HepG2 (cell line): ENCODE measurements around the gene ARHGAP30. TPM values are rescaled to one million over a fixed set of nuclear protein-coding genes. Genes with fewer than 3 reads are reported as not detected.

ENCODE experiments used
- BCL3 ChIP-seq: sonication (generic); formaldehyde crosslinking; IDR thresholded peaks from 2 replicates; pipeline ENCODE4 v1.5.1; 2020; ENCODE audit warnings: mild to moderate bottlenecking, missing genetic modification reagents, moderate library complexity
- EZH2 ChIP-seq: conservative IDR thresholded peaks from 2 replicates; pipeline ENCODE4 v1.6.1; 2012; ENCODE audit warnings: mild to moderate bottlenecking, low read depth, low read length, moderate library complexity
- FOXO1 ChIP-seq: sonication (generic); formaldehyde crosslinking; IDR thresholded peaks from 2 replicates; pipeline ENCODE4 v1.4.0; 2020; ENCODE audit warnings: missing genetic modification reagents
- MED1 ChIP-seq: sonication (generic); formaldehyde crosslinking; IDR thresholded peaks from 2 replicates; pipeline ENCODE4 v1.4.0; 2020; ENCODE audit warnings: missing genetic modification reagents
- MLX ChIP-seq: IDR thresholded peaks from 2 replicates; pipeline ENCODE4 v1.6.1; 2016
- NONO ChIP-seq, 2 experiments: fragments of 450-650 bp in 1 of 2; sonication (generic) in 1 of 2; formaldehyde crosslinking in 1 of 2; IDR thresholded peaks in 1 of 2; conservative IDR thresholded peaks in 1 of 2; 2 replicates each; pipeline versions ENCODE4 v1.6.1 to v1.8.0; 2017 to 2022; ENCODE audit warnings: mild to moderate bottlenecking in 1 of 2, missing genetic modification reagents in 1 of 2, moderate library complexity in 1 of 2
- NR2C2 ChIP-seq: sonication (generic); formaldehyde crosslinking; IDR thresholded peaks from 2 replicates; pipeline ENCODE4 v1.4.0; 2020; ENCODE audit warnings: missing genetic modification reagents, mild to moderate bottlenecking, moderate library complexity, borderline replicate concordance
- PBX2 ChIP-seq: IDR thresholded peaks from 2 replicates; pipeline ENCODE4 v1.6.1; 2016; ENCODE audit warnings: control low read depth
- REL ChIP-seq: sonication (generic); formaldehyde crosslinking; conservative IDR thresholded peaks from 2 replicates; pipeline ENCODE4 v1.8.0; 2022; ENCODE audit warnings: mild to moderate bottlenecking, missing genetic modification reagents, moderate library complexity
- REXO4 ChIP-seq: sonication (generic); formaldehyde crosslinking; IDR thresholded peaks from 2 replicates; pipeline ENCODE4 v1.8.0; 2022; ENCODE audit warnings: missing genetic modification reagents, mild to moderate bottlenecking, borderline replicate concordance
- RFXANK ChIP-seq: IDR thresholded peaks from 2 replicates; pipeline ENCODE4 v1.6.1; 2016
- TBX3 ChIP-seq: fragments of 450-650 bp; IDR thresholded peaks from 2 replicates; pipeline ENCODE4 v1.6.1; 2017; ENCODE audit warnings: antibody characterized with exemption, mild to moderate bottlenecking, inconsistent platforms, borderline replicate concordance
- TOPORS ChIP-seq: sonication (generic); formaldehyde crosslinking; IDR thresholded peaks from 2 replicates; pipeline ENCODE4 v1.8.0; 2023; ENCODE audit warnings: mild to moderate bottlenecking, missing genetic modification reagents
- ZNF235 ChIP-seq: sonication (generic); formaldehyde crosslinking; IDR thresholded peaks from 2 replicates; pipeline ENCODE4 v1.8.1; 2023; ENCODE audit warnings: mild to moderate bottlenecking, missing genetic modification reagents, borderline replicate concordance
- ZNF546 ChIP-seq: sonication (generic); formaldehyde crosslinking; conservative IDR thresholded peaks from 2 replicates; pipeline ENCODE4 v1.8.1; 2023; ENCODE audit warnings: mild to moderate bottlenecking, missing genetic modification reagents
- ZNF775 ChIP-seq: sonication (generic); formaldehyde crosslinking; IDR thresholded peaks from 2 replicates; pipeline ENCODE4 v1.4.0; 2020; ENCODE audit warnings: missing genetic modification reagents, mild to moderate bottlenecking, moderate library complexity, borderline replicate concordance
- ZNF780A ChIP-seq: sonication (generic); formaldehyde crosslinking; IDR thresholded peaks from 2 replicates; pipeline ENCODE4 v1.8.0; 2022; ENCODE audit warnings: mild to moderate bottlenecking, missing genetic modification reagents, moderate library complexity
- ZNF839 ChIP-seq: sonication (generic); formaldehyde crosslinking; IDR thresholded peaks from 2 replicates; pipeline ENCODE4 v1.4.0; 2020; ENCODE audit warnings: missing genetic modification reagents, mild to moderate bottlenecking, borderline replicate concordance
- ZSCAN21 ChIP-seq: sonication (generic); formaldehyde crosslinking; IDR thresholded peaks from 2 replicates; pipeline ENCODE4 v1.8.0; 2022; ENCODE audit warnings: mild to moderate bottlenecking, missing genetic modification reagents, moderate library complexity, borderline replicate concordance
- ZSCAN30 ChIP-seq: sonication (generic); formaldehyde crosslinking; IDR thresholded peaks from 2 replicates; pipeline ENCODE4 v1.5.0; 2020; ENCODE audit warnings: mild to moderate bottlenecking, missing genetic modification reagents
- polyA plus RNA-seq, 8 experiments: library from polyadenylated mRNA; depleted of rRNA in 3 of 8; stranded (reverse) in 7 of 8; unstranded in 1 of 8; fragments of >200 nt; fragmentation: Illumina TruSeq in 4 of 8; extraction: Trizol in 4 of 8; gene quantifications; 2 replicates each; pipeline versions ENCODE4 v1.2.1 to v1.2.3, GENCODE V29; 2011 to 2016; ENCODE audit warnings: low read depth in 4 of 8, missing spikeins in 1 of 8, mixed read lengths in 1 of 8; ENCODE audit not compliant: insufficient read depth in 1 of 8
- total RNA-seq, 5 experiments: library from RNA; depleted of rRNA; stranded (reverse); fragments of >200 nt; fragmentation: Illumina TruSeq; extraction: Trizol; gene quantifications; 2 replicates each; pipeline ENCODE4 v1.2.3, GENCODE V29; 2016; ENCODE audit warnings: low read depth in 1 of 5
- TF ChIP-seq, protein P1 (sequence below): sonication (generic); formaldehyde crosslinking; IDR thresholded peaks from 2 replicates; pipeline ENCODE4 v1.5.1; 2020; ENCODE audit warnings: missing genetic modification reagents, mild to moderate bottlenecking, borderline replicate concordance
- TF ChIP-seq, protein P2 (sequence below): fragments of 450-650 bp; IDR thresholded peaks from 2 replicates; pipeline ENCODE4 v1.6.1; 2017; ENCODE audit warnings: mild to moderate bottlenecking

Gene ARHGAP30
- total and polyA plus RNA-seq, 2 of the 13 experiments (the other 11 are each of a cell fraction or from before 2014, with no cell fraction given), result 0.13 to 0.20 TPM

DNA sequence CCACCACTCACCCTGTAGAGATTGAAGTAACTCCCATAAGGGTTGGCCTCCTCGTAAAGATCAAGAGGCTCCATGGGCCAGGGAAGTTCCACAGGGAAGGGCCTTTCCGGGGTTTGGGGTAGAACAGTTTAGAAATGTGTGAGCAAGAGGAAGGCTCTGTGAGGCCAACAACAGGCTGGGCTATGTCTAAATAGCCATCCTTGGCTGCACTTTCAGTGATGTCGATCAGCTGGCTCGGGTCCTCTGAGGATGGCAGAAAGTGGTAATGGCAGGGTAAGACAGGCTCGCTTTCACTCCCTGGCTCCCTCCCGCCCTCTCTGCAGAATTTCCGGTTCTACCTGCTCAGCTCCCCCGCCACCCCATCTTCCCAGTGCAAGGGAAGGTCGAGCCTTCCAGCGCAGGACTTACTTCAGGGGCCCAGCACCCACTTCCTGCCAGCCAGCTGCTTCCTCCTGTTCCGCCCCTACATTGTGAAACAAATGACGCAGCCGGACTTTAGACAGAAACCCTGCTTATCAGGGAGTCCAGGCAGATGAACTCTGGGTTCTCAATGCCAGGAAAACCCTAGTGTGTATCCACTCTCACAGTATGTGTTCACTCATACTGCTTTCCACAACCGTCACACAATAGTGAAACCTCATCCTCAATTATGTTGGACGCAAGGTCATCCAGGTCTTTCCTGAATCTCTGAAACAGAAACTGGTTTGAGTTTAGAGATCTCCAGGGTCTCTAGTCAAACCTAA lies 56.0 kb downstream of the ARHGAP30 start (continued):
- peak; percentile 36; the same call in 1 of the 2 replicates for TF ChIP-seq ZSCAN21
- TF ChIP-seq FOXO1 (CRISPR knock-in tag), result peak; percentile 91
- TF ChIP-seq EZH2, result no peak
- peak; percentile 16; the same call in 1 of the 2 replicates for TF ChIP-seq TBX3
- TF ChIP-seq NR2C2 (CRISPR knock-in tag), result peak; percentile 81; the same call in 1 of the 2 replicates
- no peak for TF ChIP-seq ZNF775
- peak; percentile 95 for TF ChIP-seq MED1 (CRISPR knock-in tag)
- no peak for TF ChIP-seq REL (CRISPR knock-in tag)
- TF ChIP-seq TOPORS, result no peak
- TF ChIP-seq, protein P1, sequence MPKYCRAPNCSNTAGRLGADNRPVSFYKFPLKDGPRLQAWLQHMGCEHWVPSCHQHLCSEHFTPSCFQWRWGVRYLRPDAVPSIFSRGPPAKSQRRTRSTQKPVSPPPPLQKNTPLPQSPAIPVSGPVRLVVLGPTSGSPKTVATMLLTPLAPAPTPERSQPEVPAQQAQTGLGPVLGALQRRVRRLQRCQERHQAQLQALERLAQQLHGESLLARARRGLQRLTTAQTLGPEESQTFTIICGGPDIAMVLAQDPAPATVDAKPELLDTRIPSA (CRISPR knock-in tag), result no peak
- no peak for TF ChIP-seq NONO (IDR thresholded peaks at IDR 0.05)
- peak; percentile 97 for TF ChIP-seq NONO (CRISPR knock-in tag; conservative IDR thresholded peaks at IDR 0.05)
- peak; percentile 26; the same call in 1 of the 2 replicates for TF ChIP-seq ZSCAN30 (CRISPR knock-in tag)
- TF ChIP-seq, protein P2, sequence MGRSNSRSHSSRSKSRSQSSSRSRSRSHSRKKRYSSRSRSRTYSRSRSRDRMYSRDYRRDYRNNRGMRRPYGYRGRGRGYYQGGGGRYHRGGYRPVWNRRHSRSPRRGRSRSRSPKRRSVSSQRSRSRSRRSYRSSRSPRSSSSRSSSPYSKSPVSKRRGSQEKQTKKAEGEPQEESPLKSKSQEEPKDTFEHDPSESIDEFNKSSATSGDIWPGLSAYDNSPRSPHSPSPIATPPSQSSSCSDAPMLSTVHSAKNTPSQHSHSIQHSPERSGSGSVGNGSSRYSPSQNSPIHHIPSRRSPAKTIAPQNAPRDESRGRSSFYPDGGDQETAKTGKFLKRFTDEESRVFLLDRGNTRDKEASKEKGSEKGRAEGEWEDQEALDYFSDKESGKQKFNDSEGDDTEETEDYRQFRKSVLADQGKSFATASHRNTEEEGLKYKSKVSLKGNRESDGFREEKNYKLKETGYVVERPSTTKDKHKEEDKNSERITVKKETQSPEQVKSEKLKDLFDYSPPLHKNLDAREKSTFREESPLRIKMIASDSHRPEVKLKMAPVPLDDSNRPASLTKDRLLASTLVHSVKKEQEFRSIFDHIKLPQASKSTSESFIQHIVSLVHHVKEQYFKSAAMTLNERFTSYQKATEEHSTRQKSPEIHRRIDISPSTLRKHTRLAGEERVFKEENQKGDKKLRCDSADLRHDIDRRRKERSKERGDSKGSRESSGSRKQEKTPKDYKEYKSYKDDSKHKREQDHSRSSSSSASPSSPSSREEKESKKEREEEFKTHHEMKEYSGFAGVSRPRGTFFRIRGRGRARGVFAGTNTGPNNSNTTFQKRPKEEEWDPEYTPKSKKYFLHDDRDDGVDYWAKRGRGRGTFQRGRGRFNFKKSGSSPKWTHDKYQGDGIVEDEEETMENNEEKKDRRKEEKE, result no peak
- TF ChIP-seq ZNF235, result 0 out of 2 replicates have a peak, but pooled peaks have one; percentile 45
- TF ChIP-seq ZNF780A (CRISPR knock-in tag), result no peak
- TF ChIP-seq BCL3 (CRISPR knock-in tag), result peak; percentile 38; the same call in 1 of the 2 replicates
- no peak for TF ChIP-seq RFXANK
- TF ChIP-seq REXO4, result no peak
- TF ChIP-seq ZNF839, result no peak
- TF ChIP-seq PBX2, result no peak
- no peak for TF ChIP-seq ZNF546
- TF ChIP-seq MLX (CRISPR knock-in tag), result peak; percentile 86
